K562 (cell line): ENCODE measurements around the gene TNFRSF11A. TPM values are rescaled to one million over a fixed set of nuclear protein-coding genes. Genes with fewer than 3 reads are reported as not detected.

Experiments used
- ATAC-seq: fragments of 200-7000 bp; cut with Tn5 transposase; 3 replicates; pipeline ENCODE4 v1.9.1; 2020; ENCODE audit warnings: moderate library complexity
- BruUV-seq: library from RNA; stranded (reverse); fragments of 400-500 nt; replicated peaks from 2 replicates; lab custom pipeline; 2021; lab: Mats Ljungman, UMichigan
- CTCF ChIA-PET: fragments of 300-600 bp; formaldehyde crosslinking; extraction: SDS; loops from one replicate; lab custom pipeline; 2021; ENCODE audit warnings: low intra/inter-chr PET ratio; lab: Yijun Ruan, JAX
- POLR2A ChIA-PET: fragments of 300-600, 350-650 bp; sonication (Branson Sonifier 250); formaldehyde crosslinking; extraction: SDS; loops from one replicate; lab custom pipeline; 2021; ENCODE audit warnings: antibody characterized with exemption, inconsistent platforms; lab: Yijun Ruan, JAX
- DNase-seq, 4 experiments: peaks; one replicate each; pipeline versions ENCODE4 v3.0.0 to v3.0.0-alpha.2; 2011 to 2018; ENCODE audit warnings: low spot score in 3 of 4, mixed read lengths in 3 of 4; ENCODE audit errors: extremely low read depth in 1 of 4
- FAIRE-seq: peaks from 2 replicates; lab custom pipeline; 2011; peaks lifted over from hg19 to GRCh38; lab: Jason Lieb, UNC
- H2AFZ ChIP-seq: 2 replicates; pipeline ENCODE4 v1.6.0; 2011; ENCODE audit warnings: low read depth, low read length, control low read depth, inconsistent platforms
- H3K27ac ChIP-seq: fragments of 200-600 bp; 3 replicates; pipeline ENCODE4 v1.8.0; 2011; ENCODE audit warnings: low read depth, mild to moderate bottlenecking, control low read depth, inconsistent platforms, low read length, moderate library complexity, mixed read lengths; ENCODE audit errors: extremely low read depth
- H3K27me3 ChIP-seq, 2 experiments: fragments of 300-600 bp in 1 of 2; 2 replicates in 1 of 2; 3 replicates in 1 of 2; pipeline versions ENCODE4 v1.6.0 to v1.8.0; 2011; ENCODE audit warnings: inconsistent platforms in 2 of 2, low read length in 2 of 2, mild to moderate bottlenecking in 1 of 2, mixed read lengths in 1 of 2, moderate library complexity in 1 of 2; ENCODE audit not compliant: control insufficient read depth in 2 of 2, insufficient read depth in 2 of 2
- H3K36me3 ChIP-seq: fragments of 300-600 bp; 3 replicates; pipeline ENCODE4 v1.8.0; 2011; ENCODE audit warnings: mild to moderate bottlenecking, low read length, inconsistent platforms; ENCODE audit not compliant: control insufficient read depth, insufficient read depth
- H3K4me1 ChIP-seq, 2 experiments: fragments of 200-600 bp in 1 of 2; replicated peaks in 1 of 2; 2 replicates in 1 of 2; 3 replicates in 1 of 2; pipeline versions ENCODE4 v1.5.1 to v1.8.0; 2011; ENCODE audit warnings: inconsistent platforms in 2 of 2, low read length in 2 of 2, mild to moderate bottlenecking in 1 of 2, mixed read lengths in 1 of 2, moderate library complexity in 1 of 2; ENCODE audit not compliant: control insufficient read depth in 2 of 2, insufficient read depth in 2 of 2
- H3K4me2 ChIP-seq: 2 replicates; pipeline ENCODE4 v1.6.1; 2011; ENCODE audit warnings: low read length, control low read depth, inconsistent platforms, mixed read lengths; ENCODE audit not compliant: insufficient read depth
- H3K4me3 ChIP-seq: fragments of 200-600 bp; sonication (generic), shearing (Covaris generic); 2 replicates; pipeline ENCODE4 v1.5.1; 2016; ENCODE audit warnings: control low read depth, inconsistent platforms
- H3K79me2 ChIP-seq: fragments of 200-600 bp; 3 replicates; pipeline ENCODE4 v1.8.0; 2011; ENCODE audit warnings: low read length, inconsistent platforms; ENCODE audit not compliant: control insufficient read depth, insufficient read depth
- H3K9ac ChIP-seq, 2 experiments: 2 replicates each; pipeline versions ENCODE4 v1.6.0 to v1.6.1; 2011; ENCODE audit warnings: low read depth in 2 of 2, low read length in 2 of 2, control low read depth in 1 of 2, inconsistent platforms in 1 of 2, mild to moderate bottlenecking in 1 of 2, mixed read lengths in 1 of 2; ENCODE audit not compliant: insufficient read depth in 1 of 2
- H3K9me1 ChIP-seq: one replicate; pipeline ENCODE4 v1.6.0; 2011; ENCODE audit warnings: inconsistent platforms, mild to moderate bottlenecking, low read length, moderate library complexity; ENCODE audit not compliant: control insufficient read depth, insufficient read depth
- H3K9me3 ChIP-seq: replicated peaks from 2 replicates; pipeline ENCODE4 v1.5.1; 2011; ENCODE audit warnings: low read depth, low read length, inconsistent platforms; ENCODE audit not compliant: control insufficient read depth, insufficient read depth
- H4K20me1 ChIP-seq: replicated peaks from 2 replicates; pipeline ENCODE4 v1.6.1; 2011; ENCODE audit warnings: low read length, inconsistent platforms, mixed read lengths; ENCODE audit not compliant: control insufficient read depth, insufficient read depth
- CBFA2T3 ChIP-seq: fragments of 450-650 bp; IDR thresholded peaks from 2 replicates; pipeline ENCODE4 v1.6.1; 2017
- NR2C1 ChIP-seq, 2 experiments: fragments of 450-650 bp; IDR thresholded peaks; 2 replicates each; pipeline ENCODE4 v1.6.1; 2017; ENCODE audit warnings: mild to moderate bottlenecking in 2 of 2, antibody characterized with exemption in 1 of 2, inconsistent platforms in 1 of 2, missing compliant biosample characterization in 1 of 2, missing genetic modification characterization in 1 of 2
- SMAD4 ChIP-seq: fragments of 250-450 bp; sonication (Bioruptor Pico); conservative IDR thresholded peaks from 2 replicates; pipeline ENCODE4 v1.8.0; 2021; ENCODE audit warnings: inconsistent platforms, mild to moderate bottlenecking, moderate library complexity
- WGBS: fragments of 100-300 bp; shearing (Covaris generic); methylation state at CpG from one replicate; pipeline ENCODE4 v1.1.6; 2016; ENCODE audit warnings: low coverage, mixed read lengths; ENCODE audit not compliant: insufficient coverage; ENCODE audit errors: missing lambda C conversion rate; 5-methylcytosine and 5-hydroxymethylcytosine counted together
- in situ Hi-C: fragments of 300-500 bp; cut with MboI; formaldehyde crosslinking; loops from 4 replicates; pipeline ENCODE4 v1.15.0; 2018; ENCODE audit warnings: inconsistent platforms, mixed read lengths
- intact Hi-C: fragments of 100-400 bp; cut with micrococcal nuclease; formaldehyde crosslinking; loops from 2 replicates; pipeline ENCODE4 v1.14.2; 2022
- polyA plus RNA-seq, 8 experiments: library from polyadenylated mRNA; depleted of rRNA in 4 of 8; stranded (reverse) in 5 of 8; unstranded in 3 of 8; fragments of >200 nt; fragmentation: Nextera tagmentation in 2 of 8; fragmentation: Illumina TruSeq in 1 of 8; extraction: Ambion mirVana in 2 of 8; extraction: Trizol in 1 of 8; gene quantifications; 2 replicates each; pipeline versions ENCODE4 v1.2.1 to v1.2.3, GENCODE V29; 2011 to 2014; ENCODE audit warnings: inconsistent platforms in 1 of 8, missing spikeins in 1 of 8
- total RNA-seq, 7 experiments: library from RNA; depleted of rRNA in 6 of 7; stranded (reverse); fragments of >200 nt in 6 of 7; fragmentation: Illumina TruSeq in 2 of 7; extraction: Trizol in 2 of 7; gene quantifications; 2 replicates each; pipeline versions ENCODE4 v1.2.1 to v1.2.3, GENCODE V29; 2011 to 2021; ENCODE audit warnings: low replicate concordance in 1 of 7
- TF ChIP-seq, protein P1 (sequence below): fragments of 450-650 bp; IDR thresholded peaks from 2 replicates; pipeline ENCODE4 v1.6.1; 2017; ENCODE audit warnings: antibody characterized with exemption

TNFRSF11A gene
- total and polyA plus RNA-seq, 9 of the 15 experiments (the other 6 are each of a cell fraction or from before 2014, with no cell fraction given): 0.03 to 0.06 (median 0.04) TPM; not detected in 6

GRCh38 chr18:62396381-62396780 lies 71.3 kb downstream of the TNFRSF11A start (continued):
- TF ChIP-seq NR2C1 (IDR thresholded peaks at IDR 0.05) (no peak), NR2C1 (tag; IDR thresholded peaks at IDR 0.05) (no peak), SMAD4 (CRISPR knock-in tag) (no peak), CBFA2T3 (no peak)

DNA sequence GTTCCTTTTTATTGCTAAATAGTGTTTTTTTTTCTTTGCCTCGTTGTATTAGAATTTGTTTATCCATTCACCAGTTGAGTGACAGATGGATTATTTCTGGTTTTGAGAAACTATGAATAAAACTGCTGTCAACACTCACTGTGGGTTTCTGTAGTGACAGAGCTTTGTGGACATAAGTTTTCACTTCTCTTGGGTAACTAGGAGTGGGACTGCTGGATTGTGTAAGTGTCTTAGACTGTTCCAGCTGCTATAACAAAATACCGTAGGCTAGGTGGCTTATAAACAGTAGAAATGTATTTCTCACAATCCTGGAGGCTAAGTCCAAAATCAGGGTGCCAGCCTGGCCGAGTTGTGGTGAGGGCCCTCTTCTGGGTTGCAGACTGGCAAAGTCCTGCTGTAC lies 71.9 kb downstream of the TNFRSF11A start:
- CTCF ChIA-PET: no interaction called here

More for the DNA sequence above, 71.9 kb downstream of the TNFRSF11A start:
- POLR2A ChIA-PET: no interaction called here
- H3K36me3 ChIP-seq: no peaks in the 10 kb centered on the region
- in situ Hi-C loops (no loop called here), intact Hi-C loops (no loop called here)
- DNase-seq (no peak), ATAC-seq (no peak), FAIRE-seq (no peak)
- H3K9me3 ChIP-seq: no peaks in the 10 kb centered on the region; the same call in 1 of the 2 replicates
- H3K4me2 ChIP-seq: no peak overlapping the region
- no peaks in the 10 kb centered on the region for H3K9me1 ChIP-seq
- H3K4me1 ChIP-seq: no peaks in the 10 kb centered on the region; a peak in 1 of 5 replicates
- 3% methylated on average over 3 of the region's 3 CpGs for WGBS
- no peak overlapping the region for H2AFZ ChIP-seq
- H3K27ac ChIP-seq: no peak overlapping the region
- H3K4me3 ChIP-seq: no peak overlapping the region
- peaks cover 0 to 3% of the 10 kb centered on the region in 2 experiments; a peak in 2 of 5 replicates for H3K27me3 ChIP-seq
- TF ChIP-seq, protein P1, sequence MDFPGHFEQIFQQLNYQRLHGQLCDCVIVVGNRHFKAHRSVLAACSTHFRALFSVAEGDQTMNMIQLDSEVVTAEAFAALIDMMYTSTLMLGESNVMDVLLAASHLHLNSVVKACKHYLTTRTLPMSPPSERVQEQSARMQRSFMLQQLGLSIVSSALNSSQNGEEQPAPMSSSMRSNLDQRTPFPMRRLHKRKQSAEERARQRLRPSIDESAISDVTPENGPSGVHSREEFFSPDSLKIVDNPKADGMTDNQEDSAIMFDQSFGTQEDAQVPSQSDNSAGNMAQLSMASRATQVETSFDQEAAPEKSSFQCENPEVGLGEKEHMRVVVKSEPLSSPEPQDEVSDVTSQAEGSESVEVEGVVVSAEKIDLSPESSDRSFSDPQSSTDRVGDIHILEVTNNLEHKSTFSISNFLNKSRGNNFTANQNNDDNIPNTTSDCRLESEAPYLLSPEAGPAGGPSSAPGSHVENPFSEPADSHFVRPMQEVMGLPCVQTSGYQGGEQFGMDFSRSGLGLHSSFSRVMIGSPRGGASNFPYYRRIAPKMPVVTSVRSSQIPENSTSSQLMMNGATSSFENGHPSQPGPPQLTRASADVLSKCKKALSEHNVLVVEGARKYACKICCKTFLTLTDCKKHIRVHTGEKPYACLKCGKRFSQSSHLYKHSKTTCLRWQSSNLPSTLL: no peak
- H4K20me1 ChIP-seq: no peaks in the 10 kb centered on the region
- no peak overlapping the region for H3K9ac ChIP-seq
- no peaks in the 10 kb centered on the region for H3K79me2 ChIP-seq
- BruUV-seq: no TSS peak
